ENCODE measurements around the gene TLN1. TPM values are rescaled to one million over a fixed set of nuclear protein-coding genes. Genes with fewer than 3 reads are reported as not detected.

The TLN1 gene
- total RNA-seq, 4 donors from 2014 or later, result 126 to 179 (median 152) TPM

- Histone ChIP-seq H3K4me3 (no peak overlapping the region), H3K4me1 (no peaks in the 10 kb centered on the region), H3K9me3 (no peaks in the 10 kb centered on the region), H3K27ac (no peak overlapping the region), H3K27me3 (no peaks in the 10 kb centered on the region), H3K36me3 (peaks cover 26% of the 10 kb centered on the region)
- WGBS, result 37% methylated on average over 2 of the region's 3 CpGs
- no peak for DNase-seq (ENCODE audit: low spot score in 2 of 2)
- no peak for TF ChIP-seq EP300 (IDR thresholded peaks at IDR 0.05)
- TF ChIP-seq POLR2A (IDR thresholded peaks at IDR 0.05), result no peak
- no peak for TF ChIP-seq CTCF (IDR thresholded peaks at IDR 0.05)
- no peak for TF ChIP-seq POLR2AphosphoS5 (IDR thresholded peaks at IDR 0.05)
Measured at GRCh38 chr9:35681341-35682002, 50.5 kb downstream of the TLN1 start.

GRCh38 chr9:35680331-35681105, 51.5 kb downstream of the TLN1 start:
- DNase-seq (ENCODE audit: low spot score in 2 of 2), result no peak
- Histone ChIP-seq H3K27ac (no peak overlapping the region), H3K36me3 (peaks cover 24% of the 10 kb centered on the region), H3K4me3 (no peak overlapping the region), H3K9me3 (no peaks in the 10 kb centered on the region), H3K4me1 (peaks cover 8% of the 10 kb centered on the region), H3K27me3 (no peaks in the 10 kb centered on the region)
- TF ChIP-seq EP300 (IDR thresholded peaks at IDR 0.05) (no peak), POLR2A (IDR thresholded peaks at IDR 0.05) (no peak)
- WGBS, result 63% methylated on average over 15 of the region's 15 CpGs

GRCh38 chr9:35679766-35680330, 52.1 kb downstream of the TLN1 start:
- Histone ChIP-seq H3K36me3 (peaks cover 18% of the 10 kb centered on the region), H3K27ac (no peak overlapping the region), H3K27me3 (no peaks in the 10 kb centered on the region), H3K4me1 (peaks cover 12% of the 10 kb centered on the region), H3K4me3 (no peak overlapping the region), H3K9me3 (no peaks in the 10 kb centered on the region)
- TF ChIP-seq POLR2AphosphoS5 (IDR thresholded peaks at IDR 0.05) (no peak), CTCF (IDR thresholded peaks at IDR 0.05) (no peak), EP300 (IDR thresholded peaks at IDR 0.05) (no peak), POLR2A (IDR thresholded peaks at IDR 0.05) (no peak)
- 91% methylated on average over 8 of the region's 8 CpGs for WGBS
- no peak for DNase-seq (ENCODE audit: low spot score in 2 of 2)

- Histone ChIP-seq H3K36me3 (peaks cover 10% of the 10 kb centered on the region), H3K9me3 (no peaks in the 10 kb centered on the region), H3K4me3 (no peak overlapping the region), H3K27me3 (no peaks in the 10 kb centered on the region), H3K27ac (no peak overlapping the region), H3K4me1 (peaks cover 12% of the 10 kb centered on the region)
- 88% methylated on average over 5 of the region's 5 CpGs for WGBS
- DNase-seq (ENCODE audit: low spot score in 2 of 2), result no peak
- no peak for TF ChIP-seq POLR2AphosphoS5 (IDR thresholded peaks at IDR 0.05)
- no peak for TF ChIP-seq EP300 (IDR thresholded peaks at IDR 0.05)
- no peak for TF ChIP-seq CTCF (IDR thresholded peaks at IDR 0.05)
- no peak for TF ChIP-seq POLR2A (IDR thresholded peaks at IDR 0.05)
Measured at GRCh38 chr9:35679091-35679490, 52.9 kb downstream of the TLN1 start.

- H3K36me3 ChIP-seq, result no peaks in the 10 kb centered on the region
- H3K4me1 ChIP-seq, result peaks cover 12% of the 10 kb centered on the region
- peak overlapping the region; percentile 51 for H3K4me3 ChIP-seq
- 28% methylated on average over 26 of the region's 51 CpGs for WGBS
- no peak overlapping the region for H3K27ac ChIP-seq
- DNase-seq (ENCODE audit: low spot score in 2 of 2), result no peak
- TF ChIP-seq POLR2A (IDR thresholded peaks at IDR 0.05) (no peak), EP300 (IDR thresholded peaks at IDR 0.05) (no peak), POLR2AphosphoS5 (IDR thresholded peaks at IDR 0.05) (no peak), CTCF (IDR thresholded peaks at IDR 0.05) (no peak)
- no peaks in the 10 kb centered on the region for H3K9me3 ChIP-seq
- no peaks in the 10 kb centered on the region for H3K27me3 ChIP-seq
Measured at GRCh38 chr9:35675732-35676392, 56.1 kb downstream of the TLN1 start.

Measured in suprapubic skin (tissue), 4 donors.